HG03103 (cell line): ENCODE results near the gene PSG1.
"Not testable (repeated sequence)": the region's sequence is repeated elsewhere in the genome, so short reads cannot be mapped to it uniquely, and the experiment has no call there.

Experiments used
- ATAC-seq: cut with Tn5 transposase; IDR thresholded peaks from one replicate; pipeline ENCODE4 v1.9.1; 2021; ENCODE audit warnings: low read depth; ENCODE audit not compliant: unreplicated experiment

PSG1 gene

GRCh38 chr19:42879613-42880012 lies at the start of gene PSG1:
Gene PSG1, minus strand, starts transcription at chr19:42879713. Its CDS starts 132 bp downstream, at chr19:42879581.
- ATAC-seq = no peak

- ATAC-seq = no peak
These were observed 49.4 kb upstream of the PSG1 start for GRCh38 chr19:42928896-42929295.

GRCh38 chr19:42926781-42927180 lies 47.3 kb upstream of the PSG1 start:
- no peak for ATAC-seq

DNA sequence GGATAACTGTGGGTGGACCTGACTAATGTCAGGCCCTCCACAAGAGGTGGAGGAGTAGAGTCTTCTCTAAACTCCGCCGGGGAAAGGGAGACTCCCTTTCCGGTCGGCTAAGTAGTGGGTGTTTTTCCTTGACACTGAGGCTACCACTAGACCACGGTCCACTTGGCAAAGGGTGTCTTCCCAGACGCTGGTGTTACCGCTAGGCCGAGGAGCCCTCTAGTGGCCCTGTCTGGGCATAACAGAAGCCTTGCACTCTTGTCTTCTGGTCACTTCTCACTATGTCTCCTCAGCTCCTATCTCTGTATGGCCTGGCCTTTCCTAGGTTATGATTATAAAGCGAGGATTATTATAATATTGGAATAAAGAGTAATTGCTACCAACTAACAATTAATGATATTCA lies 43.6 kb upstream of the PSG1 start:
- ATAC-seq = not testable (repeated sequence)

- ATAC-seq = not testable (repeated sequence)
These were observed 41.5 kb upstream of the PSG1 start for GRCh38 chr19:42920971-42921370.

- no peak for ATAC-seq
These were observed 40.2 kb upstream of the PSG1 start for GRCh38 chr19:42919757-42920079.

DNA sequence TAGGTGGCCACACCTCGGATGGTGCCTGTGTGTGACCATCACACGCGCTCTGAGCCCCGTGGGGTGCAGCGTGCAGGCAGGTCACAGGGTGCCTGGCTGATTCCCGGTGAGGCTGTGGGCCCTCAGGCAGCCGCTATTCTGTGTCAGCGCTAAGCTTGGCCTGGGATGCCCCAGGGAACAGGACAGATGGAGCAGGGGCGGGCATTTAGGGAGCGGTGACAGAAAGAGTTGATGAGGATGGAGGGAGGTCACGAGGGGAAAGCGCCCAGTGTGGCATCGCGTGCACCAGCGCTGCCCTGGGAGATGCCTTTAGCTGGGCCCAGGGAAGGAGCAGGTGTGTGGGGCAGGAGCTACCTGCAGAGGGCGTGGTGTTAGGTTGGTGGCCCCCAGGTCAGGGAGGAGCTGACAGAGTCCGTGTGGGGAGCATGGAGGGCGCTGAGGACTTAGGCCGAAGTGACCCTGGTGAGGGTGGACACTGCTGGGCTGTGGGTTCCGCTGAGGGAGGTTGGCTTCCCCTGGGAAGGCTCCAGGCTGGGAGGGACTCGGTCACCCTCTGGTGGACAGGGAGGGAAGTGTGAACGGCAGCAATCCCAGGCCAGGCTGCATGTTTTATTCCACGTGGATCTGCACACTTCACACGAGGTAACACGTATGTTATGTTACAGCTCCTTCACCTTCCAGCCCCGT lies 39.7 kb upstream of the PSG1 start:
- ATAC-seq = not testable (repeated sequence)

GRCh38 chr19:42918377-42919069 lies 39.0 kb upstream of the PSG1 start:
- ATAC-seq = not testable (repeated sequence)

DNA sequence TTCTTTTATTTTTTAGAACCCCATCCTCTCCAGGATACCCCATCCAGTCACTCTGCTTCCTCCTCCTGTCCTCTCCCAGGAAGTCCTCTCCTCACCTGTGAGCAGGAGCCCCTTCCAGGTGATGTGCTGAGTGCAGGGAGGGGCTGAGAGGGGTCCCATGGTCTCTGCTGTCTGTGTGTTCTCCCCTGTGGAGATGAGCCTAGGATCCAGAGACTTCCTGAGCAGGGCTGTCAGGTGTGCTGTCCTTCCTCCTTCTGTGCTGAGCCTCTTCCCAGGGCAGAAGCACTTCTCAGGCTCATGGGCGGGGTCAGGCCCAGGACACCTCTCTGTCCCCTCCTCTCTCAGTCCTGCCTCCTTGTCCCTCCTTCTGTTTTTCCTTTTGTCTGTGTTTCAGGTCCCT lies 38.1 kb upstream of the PSG1 start, which contains the start of gene PSG6:
TSS of gene PSG6 (minus strand) at position 261 of the 400 bp plus-strand sequence. CDS start at position 159, 102 bp downstream.
- ATAC-seq = not testable (repeated sequence)

GRCh38 chr19:42916931-42917330 lies 37.4 kb upstream of the PSG1 start:
- not testable (repeated sequence) for ATAC-seq

GRCh38 chr19:42913516-42913915 lies 34.0 kb upstream of the PSG1 start:
- ATAC-seq = not testable (repeated sequence)

DNA sequence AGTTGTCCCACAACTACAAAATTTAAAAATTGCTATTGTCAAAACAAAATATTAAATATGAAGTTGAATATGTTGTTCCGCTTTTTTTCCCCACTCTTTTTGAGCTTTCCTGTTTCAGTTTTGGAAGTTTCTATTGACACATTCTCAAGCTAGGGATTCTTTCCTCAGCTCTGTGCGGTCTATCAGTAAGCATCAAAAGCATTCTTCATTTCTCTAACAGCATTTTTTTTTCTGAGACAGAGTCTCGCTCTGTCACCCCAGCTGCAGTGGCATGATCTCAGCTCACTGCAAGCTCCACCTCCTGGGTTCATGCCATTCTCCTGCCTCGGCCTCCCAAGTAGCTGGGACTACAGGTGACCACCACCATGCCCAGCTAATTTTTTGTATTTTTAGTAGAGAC lies 33.4 kb upstream of the PSG1 start:
- ATAC-seq = not testable (repeated sequence)

- ATAC-seq = not testable (repeated sequence)
These were observed 32.2 kb upstream of the PSG1 start for GRCh38 chr19:42911731-42912130.

- not testable (repeated sequence) for ATAC-seq
These were observed 26.6 kb upstream of the PSG1 start for GRCh38 chr19:42906162-42906561.

GRCh38 chr19:42900561-42900960 lies 21.0 kb upstream of the PSG1 start:
- ATAC-seq = not testable (repeated sequence)

DNA sequence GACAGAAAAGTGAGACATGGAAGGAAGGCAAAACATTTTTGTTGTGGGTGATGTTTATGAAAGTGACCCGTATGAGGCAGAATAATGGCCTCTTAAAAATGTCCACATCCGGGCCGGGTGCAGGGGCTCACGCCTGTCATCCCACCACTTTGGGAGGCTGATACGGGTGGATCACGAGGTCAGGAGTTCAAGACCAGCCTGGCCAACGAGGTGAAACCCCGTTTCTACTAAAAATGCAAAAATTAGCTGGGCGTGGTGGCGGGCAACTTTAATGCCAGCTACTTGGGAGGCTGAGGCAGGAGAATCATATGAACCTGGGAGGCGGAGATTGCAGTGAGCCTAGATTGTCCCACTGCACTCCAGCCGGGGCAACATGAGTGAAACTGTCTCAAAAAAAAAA lies 20.2 kb upstream of the PSG1 start:
- ATAC-seq = not testable (repeated sequence)

GRCh38 chr19:42899110-42899509 lies 19.6 kb upstream of the PSG1 start:
- not testable (repeated sequence) for ATAC-seq

DNA sequence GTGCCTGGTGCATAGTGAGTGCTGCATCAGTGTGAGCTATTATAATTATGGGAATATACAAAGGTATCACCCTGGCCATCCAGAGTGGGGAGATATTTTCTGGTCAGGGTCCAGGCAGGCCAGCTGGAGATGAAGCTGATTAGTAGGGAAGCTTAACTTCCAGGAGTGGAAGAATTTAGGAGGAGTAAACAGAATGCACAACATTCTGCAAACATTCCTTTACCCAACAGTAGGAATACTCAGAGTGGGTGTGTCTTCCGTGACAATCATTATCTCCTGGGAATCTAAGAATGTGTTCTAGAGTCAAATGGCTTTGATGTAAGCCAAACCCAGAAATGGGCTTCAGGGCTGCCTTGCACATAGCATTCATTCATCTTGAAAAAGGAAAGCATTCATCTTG lies 19.1 kb upstream of the PSG1 start:
- not testable (repeated sequence) for ATAC-seq

DNA sequence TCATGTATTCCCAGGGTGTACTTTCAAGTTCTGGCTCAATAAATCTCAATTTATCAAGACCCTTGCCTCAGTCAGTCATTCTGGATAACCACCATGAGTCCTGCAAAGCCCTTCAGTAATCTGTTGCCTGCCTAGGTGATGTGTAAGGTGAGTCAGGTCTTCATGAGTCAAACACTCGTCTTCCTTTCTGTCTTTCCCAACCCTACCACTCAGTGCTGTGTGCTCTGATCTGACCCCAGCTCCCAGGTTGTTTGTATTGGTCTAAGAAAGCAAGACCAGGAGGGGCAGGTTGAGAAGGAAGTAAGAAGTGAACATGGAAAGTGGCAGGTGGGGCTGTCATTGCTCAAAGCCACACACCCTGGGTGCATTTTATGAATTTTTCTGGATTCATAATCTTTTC lies 18.2 kb upstream of the PSG1 start:
- not testable (repeated sequence) for ATAC-seq

GRCh38 chr19:42890446-42890845 lies 10.9 kb upstream of the PSG1 start:
- not testable (repeated sequence) for ATAC-seq

GRCh38 chr19:42887876-42888445 lies 8.4 kb upstream of the PSG1 start:
- ATAC-seq = not testable (repeated sequence)

DNA sequence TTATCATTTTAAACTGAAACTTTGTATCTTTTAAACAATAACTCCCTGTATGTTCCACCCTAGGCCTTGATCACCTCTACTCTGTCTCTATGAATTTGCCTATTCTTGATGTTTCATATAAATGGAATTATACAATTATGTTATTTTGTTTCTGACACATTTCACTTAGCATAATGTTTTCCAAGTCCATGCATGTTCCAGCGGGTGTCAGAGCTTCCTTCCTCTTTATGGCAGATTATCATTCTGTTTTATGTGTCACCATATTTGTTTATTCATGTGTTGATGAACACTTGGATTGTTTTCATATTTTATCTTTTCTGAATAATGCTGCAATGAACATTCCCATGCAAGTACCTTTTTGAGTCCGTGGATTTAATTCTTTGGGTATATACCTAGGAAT lies 3.2 kb upstream of the PSG1 start:
- ATAC-seq = not testable (repeated sequence)
